SJCRH30 (cell line): Measurements from ENCODE around the gene THAP4. TPM values are rescaled to one million over a fixed set of nuclear protein-coding genes. Genes with fewer than 3 reads are reported as not detected.
A peak's percentile ranks its signal among the peaks of the same experiment; 100 is the strongest.
"Not testable (repeated sequence)": the region's sequence is repeated elsewhere in the genome, so short reads cannot be mapped to it uniquely, and the experiment has no call there.

Experiments
- DNase-seq, 2 experiments: peaks; one replicate each; pipeline ENCODE4 v3.0.0-alpha.2; 2015 to 2020
- H3K27ac ChIP-seq: fragments of 250-450 bp; sonication (Bioruptor Pico); 2 replicates; pipeline ENCODE4 v1.5.1; 2020; ENCODE audit warnings: mild to moderate bottlenecking, moderate library complexity
- H3K27me3 ChIP-seq: fragments of 250-450 bp; sonication (Bioruptor Pico); 2 replicates; pipeline ENCODE4 v1.5.1; 2020; ENCODE audit warnings: mild to moderate bottlenecking, moderate library complexity
- H3K36me3 ChIP-seq: fragments of 250-450 bp; sonication (Bioruptor Pico); 2 replicates; pipeline ENCODE4 v1.5.1; 2020; ENCODE audit warnings: mild to moderate bottlenecking, moderate library complexity
- H3K4me1 ChIP-seq: fragments of 250-450 bp; sonication (Bioruptor Pico); 2 replicates; pipeline ENCODE4 v1.5.1; 2020; ENCODE audit warnings: mild to moderate bottlenecking, moderate library complexity
- H3K4me3 ChIP-seq: fragments of 250-450 bp; sonication (Bioruptor Pico); 2 replicates; pipeline ENCODE4 v1.5.1; 2020; ENCODE audit warnings: mild to moderate bottlenecking, moderate library complexity
- H3K9me3 ChIP-seq: fragments of 250-450 bp; sonication (Bioruptor Pico); replicated peaks from 2 replicates; pipeline ENCODE4 v1.5.1; 2020; ENCODE audit warnings: mild to moderate bottlenecking, moderate library complexity
- total RNA-seq: library from RNA; depleted of rRNA; stranded (reverse); fragments of >200 nt; shearing (Covaris generic); gene quantifications from 2 replicates; pipeline ENCODE4 v1.2.3, GENCODE V29; 2014

THAP4 gene
- total RNA-seq, 1 experiment from 2014 or later, result 48.9 TPM

- no peaks in the 10 kb centered on the region for H3K27me3 ChIP-seq
- H3K27ac ChIP-seq, result no peak overlapping the region
- H3K36me3 ChIP-seq, result peaks cover 21% of the 10 kb centered on the region
- H3K4me3 ChIP-seq, result no peak overlapping the region
- no peaks in the 10 kb centered on the region for H3K4me1 ChIP-seq
- no peaks in the 10 kb centered on the region for H3K9me3 ChIP-seq
- no peak for DNase-seq
Measured at GRCh38 chr2:241598061-241598460, 38.9 kb downstream of the THAP4 start.

- H3K4me1 ChIP-seq, result no peaks in the 10 kb centered on the region
- peaks cover 21% of the 10 kb centered on the region for H3K36me3 ChIP-seq
- H3K27ac ChIP-seq, result no peak overlapping the region
- no peak overlapping the region for H3K4me3 ChIP-seq
- H3K9me3 ChIP-seq, result no peaks in the 10 kb centered on the region
- no peak for DNase-seq
- H3K27me3 ChIP-seq, result no peaks in the 10 kb centered on the region
Measured at GRCh38 chr2:241597561-241597960, 39.4 kb downstream of the THAP4 start.

GRCh38 chr2:241595600-241596140, 41.3 kb downstream of the THAP4 start:
- Histone ChIP-seq H3K27me3 (no peaks in the 10 kb centered on the region), H3K9me3 (no peaks in the 10 kb centered on the region), H3K4me1 (no peaks in the 10 kb centered on the region), H3K27ac (no peak overlapping the region), H3K4me3 (no peak overlapping the region), H3K36me3 (peaks cover 23% of the 10 kb centered on the region)
- peak in 1 of 2 experiments; percentile 46 for DNase-seq

GRCh38 chr2:241593271-241593670, 43.7 kb downstream of the THAP4 start:
- Histone ChIP-seq H3K4me1 (no peaks in the 10 kb centered on the region), H3K9me3 (0 out of 2 replicates have a peak, but pooled peaks cover under 1% of the 10 kb centered on the region), H3K27ac (no peak overlapping the region), H3K27me3 (no peaks in the 10 kb centered on the region), H3K4me3 (no peak overlapping the region), H3K36me3 (peaks cover 18% of the 10 kb centered on the region)
- no peak for DNase-seq

GRCh38 chr2:241592126-241592845, 44.7 kb downstream of the THAP4 start:
- H3K9me3 ChIP-seq, result peaks cover 4% of the 10 kb centered on the region
- DNase-seq, result no peak

GRCh38 chr2:241590496-241591455, 46.2 kb downstream of the THAP4 start:
- H3K27ac ChIP-seq, H3K4me3 ChIP-seq, H3K4me1 ChIP-seq, DNase-seq, H3K27me3 ChIP-seq: not testable (repeated sequence)
- H3K9me3 ChIP-seq, result peaks cover 15% of the 10 kb centered on the region
- H3K36me3 ChIP-seq, result peaks cover 26% of the 10 kb centered on the region

More at GRCh38 chr2:241592126-241592845, 44.7 kb downstream of the THAP4 start:
- Histone ChIP-seq H3K4me3 (no peak overlapping the region), H3K27me3 (no peaks in the 10 kb centered on the region), H3K36me3 (peaks cover 22% of the 10 kb centered on the region), H3K27ac (no peak overlapping the region), H3K4me1 (no peaks in the 10 kb centered on the region)

GRCh38 chr2:241589863-241590262, 47.1 kb downstream of the THAP4 start:
- H3K27me3 ChIP-seq, H3K27ac ChIP-seq, DNase-seq, H3K4me3 ChIP-seq, H3K4me1 ChIP-seq: not testable (repeated sequence)
- peaks cover 30% of the 10 kb centered on the region for H3K36me3 ChIP-seq
- peaks cover 21% of the 10 kb centered on the region for H3K9me3 ChIP-seq

GRCh38 chr2:241586564-241587264, 50.2 kb downstream of the THAP4 start:
- Histone ChIP-seq H3K9me3 (peaks cover 21% of the 10 kb centered on the region), H3K4me3 (no peak overlapping the region), H3K4me1 (no peaks in the 10 kb centered on the region), H3K27me3 (no peaks in the 10 kb centered on the region), H3K36me3 (peaks cover 58% of the 10 kb centered on the region), H3K27ac (no peak overlapping the region)
- no peak for DNase-seq

GRCh38 chr2:241584436-241584835, 52.5 kb downstream of the THAP4 start:
- Histone ChIP-seq H3K4me3 (no peak overlapping the region), H3K36me3 (peaks cover 64% of the 10 kb centered on the region), H3K27me3 (no peaks in the 10 kb centered on the region), H3K4me1 (no peaks in the 10 kb centered on the region), H3K27ac (no peak overlapping the region), H3K9me3 (peaks cover 26% of the 10 kb centered on the region)
- DNase-seq, result no peak

GRCh38 chr2:241582806-241583205, 54.2 kb downstream of the THAP4 start:
- peaks cover 22% of the 10 kb centered on the region for H3K9me3 ChIP-seq
- H3K4me1 ChIP-seq, result no peaks in the 10 kb centered on the region
- H3K36me3 ChIP-seq, result peaks cover 57% of the 10 kb centered on the region
- no peak overlapping the region for H3K4me3 ChIP-seq
- H3K27me3 ChIP-seq, result no peaks in the 10 kb centered on the region
- DNase-seq, result no peak
- H3K27ac ChIP-seq, result no peak overlapping the region

GRCh38 chr2:241582328-241582727, 54.6 kb downstream of the THAP4 start:
- Histone ChIP-seq H3K36me3 (peaks cover 55% of the 10 kb centered on the region), H3K27ac (no peak overlapping the region), H3K4me1 (no peaks in the 10 kb centered on the region), H3K27me3 (no peaks in the 10 kb centered on the region), H3K9me3 (peaks cover 22% of the 10 kb centered on the region), H3K4me3 (no peak overlapping the region)
- no peak for DNase-seq

GRCh38 chr2:241579281-241579680, 57.7 kb downstream of the THAP4 start:
- H3K4me3 ChIP-seq, result no peak overlapping the region
- no peaks in the 10 kb centered on the region for H3K4me1 ChIP-seq
- H3K9me3 ChIP-seq, result peaks cover 5% of the 10 kb centered on the region; the same call in 1 of the 2 replicates
- no peak overlapping the region for H3K27ac ChIP-seq
- H3K36me3 ChIP-seq, result peaks cover 32% of the 10 kb centered on the region
- no peaks in the 10 kb centered on the region for H3K27me3 ChIP-seq
- no peak for DNase-seq

GRCh38 chr2:241577413-241578122, 59.4 kb downstream of the THAP4 start:
- DNase-seq, result no peak
- H3K27me3 ChIP-seq, result no peaks in the 10 kb centered on the region
- no peak overlapping the region for H3K4me3 ChIP-seq
- H3K9me3 ChIP-seq, result peaks cover 5% of the 10 kb centered on the region; the same call in 1 of the 2 replicates
- no peaks in the 10 kb centered on the region for H3K4me1 ChIP-seq
- peaks cover 16% of the 10 kb centered on the region for H3K36me3 ChIP-seq
- no peak overlapping the region for H3K27ac ChIP-seq

- Histone ChIP-seq H3K27ac (no peak overlapping the region), H3K9me3 (peaks cover 5% of the 10 kb centered on the region; the same call in 1 of the 2 replicates), H3K36me3 (peaks cover 6% of the 10 kb centered on the region), H3K4me3 (no peak overlapping the region), H3K4me1 (no peaks in the 10 kb centered on the region), H3K27me3 (no peaks in the 10 kb centered on the region)
- no peak for DNase-seq
Measured at GRCh38 chr2:241576293-241576654, 60.7 kb downstream of the THAP4 start.
